Upper lobe of left lung (tissue), 6 donors: Measurements from ENCODE around the gene NT5C1A. TPM values are rescaled to one million over a fixed set of nuclear protein-coding genes. Genes with fewer than 3 reads are reported as not detected.

ENCODE experiments used
- ATAC-seq, 2 donors: fragments of 200-7000 bp; cut with Tn5 transposase; one replicate each; pipeline ENCODE4 v1.9.1; 2022; ENCODE audit warnings: mild to moderate bottlenecking in 2 of 2, moderate library complexity in 2 of 2; ENCODE audit not compliant: low FRiP score in 2 of 2
- DNase-seq, 2 donors: peaks; one replicate each; pipeline ENCODE4 v3.0.0-alpha.2; 2019 to 2020
- H3K27ac ChIP-seq, 4 donors: fragments of 200-600 bp; sonication (generic); one replicate each; pipeline ENCODE4 v1.5.1; 2016 to 2019
- H3K27me3 ChIP-seq, 4 donors: fragments of 200-600 bp; sonication (generic); one replicate each; pipeline ENCODE4 v1.5.1; 2017 to 2019
- H3K36me3 ChIP-seq, 4 donors: fragments of 200-600 bp; sonication (generic); one replicate each; pipeline ENCODE4 v1.5.1; 2016 to 2019
- H3K4me1 ChIP-seq, 4 donors: fragments of 200-600 bp; sonication (generic); one replicate each; pipeline ENCODE4 v1.5.1; 2018 to 2019
- H3K4me3 ChIP-seq, 4 donors: fragments of 200-600 bp; sonication (generic); one replicate each; pipeline ENCODE4 v1.5.1; 2017 to 2019; ENCODE audit warnings: mild to moderate bottlenecking in 2 of 4, moderate library complexity in 1 of 4
- H3K9me3 ChIP-seq, 4 donors: fragments of 200-600 bp; sonication (generic); one replicate each; pipeline ENCODE4 v1.5.1; 2018 to 2019
- CTCF ChIP-seq, 6 experiments: fragments of 450-650 bp in 4 of 6; fragments of 200-600 bp in 2 of 6; sonication (generic) in 2 of 6; IDR thresholded peaks; one replicate each; pipeline ENCODE4 v1.5.1; 2016 to 2019; ENCODE audit warnings: antibody characterized with exemption in 6 of 6
- EP300 ChIP-seq, 4 donors: sonication (generic); formaldehyde crosslinking; IDR thresholded peaks; one replicate each; pipeline ENCODE4 v1.5.1; 2017; ENCODE audit warnings: antibody characterized with exemption in 4 of 4, control low read depth in 2 of 4
- POLR2A ChIP-seq, 4 donors: fragments of 450-650 bp; IDR thresholded peaks; one replicate each; pipeline ENCODE4 v1.5.1; 2016 to 2017; ENCODE audit warnings: antibody characterized with exemption in 4 of 4, mild to moderate bottlenecking in 2 of 4
- POLR2AphosphoS5 ChIP-seq, 2 donors: sonication (generic); formaldehyde crosslinking; IDR thresholded peaks; one replicate each; pipeline ENCODE4 v1.5.1; 2017; ENCODE audit warnings: antibody characterized with exemption in 2 of 2
- WGBS, 2 donors: methylation state at CpG; one replicate each; pipeline ENCODE4 v1.1.5; 2017 to 2018; 5-methylcytosine and 5-hydroxymethylcytosine counted together
- total RNA-seq, 6 donors: library from RNA; depleted of rRNA in 4 of 6; stranded (reverse); fragments of >200 nt in 4 of 6; gene quantifications; one replicate each; pipeline versions ENCODE4 v1.1.0 to v1.2.1, GENCODE V29; 2016 to 2021
- donor health status: DM: no; HTN: no; CAD: no; lungs with moderate emphysema.
- donor health status: DM: no; HTN: yes; CAD: no; lungs with severe emphysema.

The NT5C1A gene
- total RNA-seq, 6 donors from 2014 or later, result 0.37 to 5.5 (median 2.6) TPM; not detected in 2

DNA sequence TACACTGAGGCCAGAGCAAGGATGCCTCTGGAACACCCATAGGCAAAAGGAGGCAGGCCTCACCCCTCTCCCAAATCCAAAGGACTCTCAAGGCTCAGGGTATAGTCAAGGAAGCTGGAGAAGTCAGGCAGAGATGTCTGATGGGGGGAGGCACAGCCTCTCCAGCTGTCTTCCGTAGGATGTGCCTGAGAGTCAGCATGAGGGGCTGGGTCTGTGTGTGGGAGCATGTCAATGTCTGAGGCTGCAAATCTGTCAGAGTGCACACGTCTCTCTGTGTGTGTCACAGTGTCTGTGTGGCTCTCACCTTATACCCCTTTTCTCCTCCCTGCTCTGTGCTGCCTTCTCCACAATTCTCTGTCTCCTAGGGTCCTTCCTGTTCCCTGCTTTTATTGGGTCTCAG lies 15.3 kb upstream of the NT5C1A start:
- Histone ChIP-seq H3K4me3 (no peak overlapping the region), H3K9me3 (no peaks in the 10 kb centered on the region), H3K27me3 (peaks cover 0 to 17% (median 8%) of the 10 kb centered on the region in 4 donors), H3K4me1 (peaks cover 16 to 34% (median 28%) of the 10 kb centered on the region in 4 donors), H3K36me3 (no peaks in the 10 kb centered on the region), H3K27ac (no peak overlapping the region)
- TF ChIP-seq EP300 (IDR thresholded peaks at IDR 0.05), result no peak
- TF ChIP-seq POLR2AphosphoS5 (IDR thresholded peaks at IDR 0.05), result no peak
- TF ChIP-seq POLR2A (IDR thresholded peaks at IDR 0.05), result no peak
- no peak for TF ChIP-seq CTCF (IDR thresholded peaks at IDR 0.05)
- DNase-seq (no peak), ATAC-seq (no peak)
- WGBS, 2 donors, result 77 to 83% methylated on average over 2 of the region's 2 CpGs

DNA sequence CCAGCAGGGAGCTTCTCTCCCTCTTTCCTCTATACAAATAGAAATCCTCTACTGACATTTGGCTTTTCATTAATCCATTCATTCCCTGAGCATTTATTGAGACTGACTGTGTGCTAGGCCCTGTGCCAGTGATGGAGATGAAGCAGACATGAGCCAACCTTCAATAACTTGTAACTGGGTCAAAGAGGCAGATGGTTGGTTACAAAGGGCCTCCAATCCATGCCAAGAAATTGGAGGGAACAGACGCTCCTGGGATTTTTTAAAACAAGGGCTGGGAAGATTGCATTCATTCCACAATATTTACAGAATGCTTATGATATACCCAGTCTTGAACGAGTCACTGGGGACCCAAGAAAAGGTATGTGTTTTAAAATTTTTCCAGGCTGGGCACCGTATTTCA lies 13.2 kb upstream of the NT5C1A start:
- H3K36me3 ChIP-seq, result no peaks in the 10 kb centered on the region
- DNase-seq, result no peak
- H3K27me3 ChIP-seq, result peaks cover 0 to 12% (median 5%) of the 10 kb centered on the region in 4 donors
- 75 to 92% methylated on average over 3 of the region's 3 CpGs for WGBS, 2 donors
- no peak overlapping the region for H3K4me3 ChIP-seq
- ATAC-seq, result no peak
- H3K4me1 ChIP-seq, result peaks cover 0 to 14% (median 10%) of the 10 kb centered on the region in 4 donors
- no peak overlapping the region for H3K27ac ChIP-seq
- H3K9me3 ChIP-seq, result no peaks in the 10 kb centered on the region
- TF ChIP-seq POLR2A (IDR thresholded peaks at IDR 0.05) (no peak), CTCF (IDR thresholded peaks at IDR 0.05) (no peak), POLR2AphosphoS5 (IDR thresholded peaks at IDR 0.05) (no peak), EP300 (IDR thresholded peaks at IDR 0.05) (no peak)

DNA sequence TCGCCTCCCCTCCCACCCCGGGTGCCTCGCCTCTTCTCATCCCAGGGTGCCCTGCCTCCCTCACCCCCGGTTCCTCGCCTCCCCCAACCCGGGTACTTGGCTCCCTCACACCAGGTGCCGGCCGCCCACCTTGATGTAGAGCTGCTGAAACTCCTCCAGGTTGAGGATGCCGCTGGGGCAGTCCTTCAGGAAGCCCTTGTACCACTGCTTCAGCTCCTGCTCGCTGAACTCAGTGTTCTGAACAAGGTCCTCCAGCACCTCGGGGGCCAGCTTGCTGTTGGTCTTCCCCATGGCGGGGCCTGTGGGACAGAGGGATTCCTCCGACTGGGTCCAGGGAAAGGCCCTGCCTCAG lies 12.4 kb upstream of the NT5C1A start:
- 77% methylated on average over 4 of the region's 13 CpGs; no CpG with 5 or more reads in 1 of the 2 donors for WGBS, 2 donors

DNA sequence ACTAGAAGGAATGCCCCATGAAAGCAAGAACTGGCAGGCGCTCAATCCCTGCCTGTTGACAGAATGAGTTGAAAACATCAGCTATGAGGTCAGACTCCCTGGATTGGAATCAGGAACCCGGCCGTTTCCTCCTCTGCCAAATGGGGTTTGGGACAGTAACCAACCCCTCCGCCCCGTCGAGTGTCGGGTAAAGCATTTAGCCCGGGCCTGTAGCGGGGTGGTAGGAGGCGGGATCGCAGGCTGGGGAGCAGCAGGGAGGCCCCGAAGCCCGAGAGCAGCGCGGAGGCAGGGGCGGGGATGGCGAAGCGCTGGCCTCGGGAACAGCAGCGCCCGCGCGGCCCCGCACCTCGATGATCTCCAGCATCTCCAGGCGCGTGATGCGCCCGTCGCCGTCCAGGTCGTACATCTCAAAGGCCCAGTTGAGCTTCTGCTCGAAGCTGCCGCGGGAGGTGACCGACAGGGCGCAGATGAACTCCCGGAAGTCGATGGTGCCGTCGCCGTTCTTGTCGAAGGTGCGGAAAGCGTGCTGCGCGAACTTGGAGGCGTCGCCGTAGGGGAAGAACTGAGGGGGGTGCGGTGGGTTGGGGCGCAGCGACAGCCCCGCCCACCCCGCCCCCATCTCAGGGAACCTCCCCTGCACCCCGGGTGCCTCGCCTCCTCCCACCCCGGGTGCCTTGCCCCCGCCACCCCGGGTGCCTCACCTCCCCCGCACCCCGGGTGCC lies 11.8 kb upstream of the NT5C1A start:
- no peaks in the 10 kb centered on the region for H3K9me3 ChIP-seq
- no peaks in the 10 kb centered on the region for H3K36me3 ChIP-seq
- no peak for TF ChIP-seq POLR2AphosphoS5 (IDR thresholded peaks at IDR 0.05)
- no peak for TF ChIP-seq EP300 (IDR thresholded peaks at IDR 0.05)
- no peak for TF ChIP-seq POLR2A (IDR thresholded peaks at IDR 0.05)
- TF ChIP-seq CTCF (IDR thresholded peaks at IDR 0.05), result no peak
- H3K27ac ChIP-seq, result no peak overlapping the region
- no peak overlapping the region for H3K4me3 ChIP-seq
- peaks cover 0 to 12% (median 5%) of the 10 kb centered on the region in 4 donors for H3K27me3 ChIP-seq
- peaks cover 0 to 10% (median 2%) of the 10 kb centered on the region in 4 donors for H3K4me1 ChIP-seq
- peak in 1 of 2 donors; percentile 81 for DNase-seq
- WGBS, 2 donors, result 35 to 37% methylated on average over 16 to 52 of the region's 62 CpGs
- ATAC-seq, result peak in 1 of 2 donors; percentile 45

More for the DNA sequence above, 12.4 kb upstream of the NT5C1A start:
- Histone ChIP-seq H3K27me3 (peaks cover 0 to 12% (median 5%) of the 10 kb centered on the region in 4 donors), H3K36me3 (no peaks in the 10 kb centered on the region), H3K9me3 (no peaks in the 10 kb centered on the region), H3K4me1 (peaks cover 0 to 14% (median 4%) of the 10 kb centered on the region in 4 donors), H3K4me3 (no peak overlapping the region), H3K27ac (no peak overlapping the region)
- DNase-seq (no peak), ATAC-seq (no peak)
- TF ChIP-seq POLR2AphosphoS5 (IDR thresholded peaks at IDR 0.05) (no peak), CTCF (IDR thresholded peaks at IDR 0.05) (no peak), POLR2A (IDR thresholded peaks at IDR 0.05) (no peak), EP300 (IDR thresholded peaks at IDR 0.05) (no peak)

DNA sequence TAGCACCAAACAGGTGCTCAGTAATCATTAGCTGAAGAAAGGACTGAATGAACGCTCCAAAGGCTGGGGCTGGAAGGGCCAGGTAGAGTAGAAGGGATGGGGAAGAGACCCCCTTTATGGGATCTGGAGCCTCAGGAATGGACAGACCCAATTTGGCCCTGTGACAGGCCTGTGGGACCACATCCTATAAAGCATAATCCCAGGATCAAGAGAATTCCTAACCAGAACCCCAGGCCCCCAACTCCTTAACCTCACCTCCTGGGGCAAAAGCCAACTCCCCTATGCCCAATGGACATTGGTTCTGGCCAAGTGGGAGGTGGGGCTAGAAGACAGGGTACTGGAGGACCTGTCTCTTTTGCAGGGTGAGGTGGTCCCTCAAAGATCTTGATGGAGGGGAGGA lies 10.1 kb upstream of the NT5C1A start:
- no peak for DNase-seq
- peaks cover 0 to 13% (median 7%) of the 10 kb centered on the region in 4 donors for H3K4me1 ChIP-seq
- H3K27ac ChIP-seq, result no peak overlapping the region
- no peak for ATAC-seq
- H3K9me3 ChIP-seq, result no peaks in the 10 kb centered on the region
- H3K36me3 ChIP-seq, result no peaks in the 10 kb centered on the region
- peaks cover 0 to 12% (median 5%) of the 10 kb centered on the region in 4 donors for H3K27me3 ChIP-seq
- no peak for TF ChIP-seq POLR2AphosphoS5 (IDR thresholded peaks at IDR 0.05)
- TF ChIP-seq CTCF (IDR thresholded peaks at IDR 0.05), result no peak
- no peak for TF ChIP-seq EP300 (IDR thresholded peaks at IDR 0.05)
- TF ChIP-seq POLR2A (IDR thresholded peaks at IDR 0.05), result no peak
- WGBS, 2 donors, result 63 to 88% methylated on average over 1 of the region's 1 CpG
- no peak overlapping the region for H3K4me3 ChIP-seq
